ENCODE data around the gene MSI2.

The MSI2 gene

GRCh38 chr17:57667461-57667923 is 411.2 kb downstream of the MSI2 start:
- H3K4me2 ChIP-seq (ENCODE audit: low read length) = no peak overlapping the region
- no peak for TF ChIP-seq EZH2phosphoT487 (IDR thresholded peaks at IDR 0.05; ENCODE audit: borderline replicate concordance, low read length)
- no peak for TF ChIP-seq CTCF (IDR thresholded peaks at IDR 0.05; ENCODE audit: low read depth, low read length, poor library complexity, severe bottlenecking)
- H3K79me2 ChIP-seq (ENCODE audit: control insufficient read depth, low read length) = no peaks in the 10 kb centered on the region
- no peak overlapping the region for H3K4me3 ChIP-seq (ENCODE audit: low read length)
- no peak overlapping the region for H3K27ac ChIP-seq (ENCODE audit: low read depth, low read length)
- H3K9me3 ChIP-seq (ENCODE audit: control insufficient read depth, insufficient read depth, low read length) = no peaks in the 10 kb centered on the region
- no peaks in the 10 kb centered on the region for H4K20me1 ChIP-seq (ENCODE audit: control insufficient read depth, insufficient read depth, low read depth, low read length)
- 0 out of 2 replicates have a peak, but pooled peaks cover 2% of the 10 kb centered on the region for H3F3A ChIP-seq (ENCODE audit: control insufficient read depth, insufficient read depth)
- H3K4me1 ChIP-seq (ENCODE audit: control insufficient read depth, low read length) = peaks cover 34% of the 10 kb centered on the region
- H3K36me3 ChIP-seq (ENCODE audit: control insufficient read depth, low read length) = peaks cover 8% of the 10 kb centered on the region
- H3K9me2 ChIP-seq (replicated peaks; ENCODE audit: control insufficient read depth, low read length) = no peaks in the 10 kb centered on the region
- H3K27me3 ChIP-seq (ENCODE audit: control insufficient read depth, low read length) = no peaks in the 10 kb centered on the region

- H3K4me2 ChIP-seq (ENCODE audit: low read length) = no peak overlapping the region
- 0 out of 2 replicates have a peak, but pooled peaks cover 2% of the 10 kb centered on the region for H3F3A ChIP-seq (ENCODE audit: control insufficient read depth, insufficient read depth)
- no peaks in the 10 kb centered on the region for H3K9me3 ChIP-seq (ENCODE audit: control insufficient read depth, insufficient read depth, low read length)
- no peaks in the 10 kb centered on the region for H3K27me3 ChIP-seq (ENCODE audit: control insufficient read depth, low read length)
- no peaks in the 10 kb centered on the region for H3K79me2 ChIP-seq (ENCODE audit: control insufficient read depth, low read length)
- H3K4me1 ChIP-seq (ENCODE audit: control insufficient read depth, low read length) = peaks cover 30% of the 10 kb centered on the region
- H3K36me3 ChIP-seq (ENCODE audit: control insufficient read depth, low read length) = peaks cover 8% of the 10 kb centered on the region
- no peak overlapping the region for H3K27ac ChIP-seq (ENCODE audit: low read depth, low read length)
- H3K9me2 ChIP-seq (replicated peaks; ENCODE audit: control insufficient read depth, low read length) = no peaks in the 10 kb centered on the region
- no peak overlapping the region for H3K4me3 ChIP-seq (ENCODE audit: low read length)
- H4K20me1 ChIP-seq (ENCODE audit: control insufficient read depth, insufficient read depth, low read depth, low read length) = no peaks in the 10 kb centered on the region
- TF ChIP-seq CTCF (IDR thresholded peaks at IDR 0.05; ENCODE audit: low read depth, low read length, poor library complexity, severe bottlenecking) = no peak
- no peak for TF ChIP-seq EZH2phosphoT487 (IDR thresholded peaks at IDR 0.05; ENCODE audit: borderline replicate concordance, low read length)
Observed at GRCh38 chr17:57668332-57668731, 412.0 kb downstream of the MSI2 start.

- H3F3A ChIP-seq (ENCODE audit: control insufficient read depth, insufficient read depth) = 0 out of 2 replicates have a peak, but pooled peaks cover 2% of the 10 kb centered on the region
- H3K79me2 ChIP-seq (ENCODE audit: control insufficient read depth, low read length) = no peaks in the 10 kb centered on the region
- no peak overlapping the region for H3K4me2 ChIP-seq (ENCODE audit: low read length)
- no peak overlapping the region for H3K27ac ChIP-seq (ENCODE audit: low read depth, low read length)
- no peaks in the 10 kb centered on the region for H3K9me2 ChIP-seq (replicated peaks; ENCODE audit: control insufficient read depth, low read length)
- H3K4me1 ChIP-seq (ENCODE audit: control insufficient read depth, low read length) = peaks cover 24% of the 10 kb centered on the region
- H3K36me3 ChIP-seq (ENCODE audit: control insufficient read depth, low read length) = peaks cover 10% of the 10 kb centered on the region
- H3K9me3 ChIP-seq (ENCODE audit: control insufficient read depth, insufficient read depth, low read length) = no peaks in the 10 kb centered on the region
- TF ChIP-seq EZH2phosphoT487 (IDR thresholded peaks at IDR 0.05; ENCODE audit: borderline replicate concordance, low read length) (no peak), CTCF (IDR thresholded peaks at IDR 0.05; ENCODE audit: low read depth, low read length, poor library complexity, severe bottlenecking) (no peak)
- H4K20me1 ChIP-seq (ENCODE audit: control insufficient read depth, insufficient read depth, low read depth, low read length) = no peaks in the 10 kb centered on the region
- no peaks in the 10 kb centered on the region for H3K27me3 ChIP-seq (ENCODE audit: control insufficient read depth, low read length)
- no peak overlapping the region for H3K4me3 ChIP-seq (ENCODE audit: low read length)
Observed at GRCh38 chr17:57669671-57670529, 413.6 kb downstream of the MSI2 start.

Data from DOHH2 (cell line).